HL-60 (cell line): ENCODE results near the gene CYYR1.

ENCODE experiments used
- CTCF ChIP-seq: IDR thresholded peaks from one replicate; pipeline ENCODE4 v1.5.1; 2011; ENCODE audit warnings: low read length, control low read depth, inconsistent platforms; ENCODE audit not compliant: insufficient read depth
- POLR2AphosphoS5 ChIP-seq: IDR thresholded peaks from 2 replicates; pipeline ENCODE4 v1.6.1; 2012; ENCODE audit warnings: low read depth
- SPI1 ChIP-seq: IDR thresholded peaks from 2 replicates; pipeline ENCODE4 v1.6.1; 2012; ENCODE audit warnings: low read depth, mild to moderate bottlenecking, borderline replicate concordance

GRCh38 chr21:26581818-26582217 is 8.7 kb upstream of the CYYR1 start:
- TF ChIP-seq CTCF (no peak), POLR2AphosphoS5 (no peak), SPI1 (no peak)
